UCSD-AML1 (cell line): ENCODE data around the gene KRTAP4-6.
"Not testable (repeated sequence)": the region's sequence is repeated elsewhere in the genome, so short reads cannot be mapped to it uniquely, and the experiment has no call there.

Source experiments
- DNase-seq: peaks from one replicate; lab custom pipeline; 2025; ENCODE audit not compliant: unreplicated experiment; lab: John Stamatoyannopoulos, UW

Gene KRTAP4-6

DNA sequence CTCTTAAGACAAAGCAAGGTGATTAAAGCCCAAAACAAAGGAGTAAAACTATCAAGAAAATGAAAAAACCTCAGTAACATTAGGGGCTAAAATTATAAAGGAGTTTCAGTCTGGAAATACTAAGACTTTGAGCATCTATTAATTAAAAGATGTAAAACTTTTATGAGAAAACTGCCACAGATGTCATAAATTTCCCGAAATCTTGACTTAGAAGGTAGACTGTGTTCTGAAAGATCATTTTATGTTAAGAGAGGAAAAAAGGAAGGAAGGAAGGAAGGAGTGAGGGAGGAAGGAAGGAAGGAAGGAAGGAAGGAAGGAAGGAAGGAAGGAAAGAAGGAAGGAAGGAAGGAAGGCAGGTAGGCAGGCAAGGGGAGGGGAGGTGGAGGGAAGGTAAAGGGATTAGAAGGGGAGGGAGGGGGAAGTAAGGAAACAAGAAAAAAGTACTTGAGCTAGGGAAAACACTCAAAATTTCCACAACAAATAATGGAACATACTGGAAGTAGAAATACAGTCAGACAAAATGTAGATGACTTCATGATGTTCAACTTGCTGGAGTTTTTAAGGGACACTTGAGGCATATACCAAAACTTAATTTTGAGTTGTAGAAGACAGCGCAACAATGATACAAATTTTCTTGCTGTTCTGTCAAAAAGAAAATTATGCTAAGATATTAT lies 7.3 kb upstream of the KRTAP4-6 start:
- no peak for DNase-seq

DNA sequence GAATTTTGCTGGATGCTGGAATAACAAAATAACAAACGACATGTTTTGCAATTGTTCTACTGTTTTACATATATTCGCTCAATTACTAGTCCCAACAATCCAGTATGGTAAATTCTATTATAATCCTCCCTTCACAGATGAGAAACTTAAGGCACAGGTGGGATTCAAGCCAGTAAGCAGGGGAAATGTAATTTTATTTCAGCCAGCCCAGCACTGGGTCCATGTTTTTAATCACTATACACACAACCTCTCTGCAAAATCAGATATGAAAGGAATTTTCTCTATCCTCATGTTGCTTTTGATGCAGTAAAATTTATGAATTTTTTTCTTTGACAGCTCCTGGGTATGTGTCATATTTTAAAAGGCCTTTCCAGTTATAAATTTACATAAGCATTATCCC lies 4.9 kb upstream of the KRTAP4-6 start:
- no peak for DNase-seq

DNA sequence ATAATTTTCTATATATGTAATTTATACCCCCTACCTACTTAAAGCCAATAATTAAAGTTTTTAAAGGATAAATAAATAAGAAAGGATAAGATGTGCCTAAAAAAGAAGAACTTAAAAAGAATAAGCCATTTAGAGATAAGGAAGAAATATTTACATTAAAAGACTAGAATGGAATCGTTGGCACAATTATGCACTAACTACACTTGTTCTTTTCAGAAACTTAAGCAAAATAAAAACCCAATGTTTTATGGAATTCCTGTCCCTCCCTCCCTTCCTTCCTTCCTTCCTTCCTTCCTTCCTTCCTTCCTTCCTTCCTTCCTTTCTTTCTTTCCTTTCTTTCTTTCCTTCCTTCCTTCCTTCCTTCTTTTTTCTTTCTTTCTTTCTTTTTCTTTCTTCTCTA lies 4.5 kb upstream of the KRTAP4-6 start:
- DNase-seq = no peak

DNA sequence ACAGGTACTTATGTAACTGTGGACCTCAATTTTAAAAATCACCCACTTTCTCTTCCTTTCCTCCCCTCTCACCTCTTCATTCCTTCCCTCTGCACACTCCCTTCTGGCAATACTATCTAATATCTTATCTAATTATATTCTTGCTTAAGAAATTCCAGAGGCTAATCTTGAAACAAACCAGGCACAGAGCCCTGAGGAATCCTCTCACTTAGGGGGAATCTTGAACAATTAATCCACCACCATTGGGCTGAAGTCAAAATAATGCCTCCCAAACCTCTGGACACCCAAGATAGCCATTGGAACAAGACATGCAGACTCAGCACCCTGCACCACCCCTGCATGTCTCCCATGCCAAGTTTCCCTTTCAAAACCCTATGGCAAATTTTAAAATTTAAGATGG lies 1.0 kb upstream of the KRTAP4-6 start:
- no peak for DNase-seq

DNA sequence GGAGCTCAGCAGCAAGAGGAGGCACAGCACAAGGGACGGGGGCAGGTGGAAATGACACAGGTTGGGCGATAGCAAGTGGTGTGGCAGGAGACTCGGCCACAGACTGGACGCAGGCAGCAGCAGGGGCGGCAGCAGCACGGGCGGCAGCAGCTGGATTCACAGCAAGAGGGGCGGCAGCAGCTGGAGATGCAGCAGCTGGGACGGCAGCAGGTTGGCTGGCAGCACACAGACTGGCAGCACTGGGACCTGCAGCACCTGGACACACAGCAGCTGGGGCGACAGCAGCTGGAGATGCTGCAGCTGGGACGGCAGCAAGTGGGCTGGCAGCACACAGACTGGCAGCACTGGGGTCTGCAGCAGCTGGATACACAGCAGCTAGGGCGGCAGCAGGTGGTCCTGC lies 479 bp downstream of the KRTAP4-6 start:
- not testable (repeated sequence) for DNase-seq

DNA sequence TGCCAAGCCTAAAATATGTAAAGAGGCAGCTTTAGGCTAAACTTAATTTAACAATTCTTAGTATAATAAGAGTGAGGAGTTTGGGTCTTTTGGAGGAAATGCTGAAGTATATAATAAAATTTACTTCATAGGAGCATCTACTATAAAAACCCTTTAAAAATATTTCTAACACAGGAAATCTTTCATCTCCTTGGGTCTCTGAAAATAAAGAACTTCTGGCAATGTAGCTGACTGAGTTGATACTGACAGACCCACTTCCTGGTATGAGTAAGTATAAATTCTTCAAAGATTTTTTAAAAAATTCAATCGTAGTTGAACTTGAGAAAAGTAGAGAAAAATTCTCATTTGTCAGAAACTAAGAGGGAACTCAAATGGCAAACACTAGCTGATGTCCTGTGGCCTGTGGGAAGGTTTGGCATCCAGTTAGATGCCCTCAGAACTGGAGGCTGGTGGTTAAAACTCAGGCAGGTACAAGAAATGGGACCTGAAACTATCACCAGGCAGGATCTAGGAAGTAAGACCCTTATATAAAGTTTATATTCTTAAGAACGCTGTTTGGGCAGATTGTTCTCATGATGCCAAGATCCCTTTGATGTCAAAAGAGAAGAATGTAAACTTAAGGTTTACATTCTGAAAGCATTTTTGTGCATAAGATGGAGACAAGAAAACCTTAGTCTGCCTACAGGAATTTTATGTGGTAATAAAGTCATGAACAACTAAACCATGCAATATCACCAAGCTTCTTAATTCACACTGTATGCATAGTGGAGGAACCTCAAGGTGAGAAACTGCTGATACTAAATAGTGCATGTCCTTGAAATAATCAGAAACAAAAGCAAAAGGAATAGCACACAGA lies 6.2 kb downstream of the KRTAP4-6 start:
- no peak for DNase-seq

DNA sequence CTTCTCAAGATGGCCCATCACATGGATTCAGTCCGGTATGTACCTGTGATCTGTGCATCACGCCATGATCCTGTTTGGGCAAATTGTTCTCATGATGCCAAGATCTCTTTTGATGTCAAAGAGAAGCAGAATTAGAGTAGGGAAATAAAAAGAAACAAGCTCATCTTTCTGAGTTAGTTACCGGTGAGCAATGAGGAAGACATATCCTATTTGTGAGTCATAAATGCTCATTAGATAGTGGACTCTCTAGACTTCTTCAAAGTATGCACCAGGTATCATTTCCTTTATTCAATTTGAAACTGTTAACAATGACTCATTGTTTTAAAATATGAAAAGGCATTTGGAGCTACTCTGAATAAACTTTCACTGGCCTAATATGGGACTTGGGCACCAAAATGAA lies 8.4 kb downstream of the KRTAP4-6 start:
- no peak for DNase-seq

DNA sequence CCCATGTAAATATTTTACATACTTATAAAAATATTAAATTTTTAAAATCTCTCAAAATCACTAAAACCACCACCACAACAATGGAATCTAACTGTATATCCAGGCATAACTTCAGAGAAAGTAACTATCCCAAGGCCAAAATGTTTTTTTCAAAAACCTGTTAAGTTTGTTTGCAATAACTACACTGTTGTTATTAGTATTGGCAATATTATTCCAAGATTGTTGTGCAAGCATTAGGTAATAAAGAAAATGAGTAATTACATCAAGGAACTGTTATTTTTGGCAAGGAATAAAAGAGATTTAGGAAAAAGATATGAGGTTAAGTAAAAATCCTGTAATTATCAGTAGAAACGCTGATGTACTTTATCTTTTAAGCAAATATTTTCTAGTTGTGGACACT lies 13.0 kb downstream of the KRTAP4-6 start:
- no peak for DNase-seq

DNA sequence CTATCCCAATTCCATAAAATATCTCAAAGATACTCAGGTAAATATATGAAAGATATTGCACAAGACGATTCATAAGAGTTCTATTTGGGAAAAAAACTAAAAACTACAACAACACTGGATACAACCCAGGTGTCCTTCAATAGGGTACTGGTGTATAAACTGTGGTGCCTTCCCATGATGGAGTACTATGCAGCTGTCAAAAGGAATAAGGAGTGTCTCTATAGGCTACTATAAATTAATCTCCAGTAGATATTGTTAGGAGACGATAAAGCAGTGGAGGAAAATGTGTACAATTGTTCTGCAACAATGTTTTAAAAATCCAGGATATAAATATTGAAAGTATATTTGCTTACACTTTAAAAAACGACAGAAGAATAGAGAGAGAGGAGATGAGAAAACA lies 13.9 kb downstream of the KRTAP4-6 start:
- no peak for DNase-seq

DNA sequence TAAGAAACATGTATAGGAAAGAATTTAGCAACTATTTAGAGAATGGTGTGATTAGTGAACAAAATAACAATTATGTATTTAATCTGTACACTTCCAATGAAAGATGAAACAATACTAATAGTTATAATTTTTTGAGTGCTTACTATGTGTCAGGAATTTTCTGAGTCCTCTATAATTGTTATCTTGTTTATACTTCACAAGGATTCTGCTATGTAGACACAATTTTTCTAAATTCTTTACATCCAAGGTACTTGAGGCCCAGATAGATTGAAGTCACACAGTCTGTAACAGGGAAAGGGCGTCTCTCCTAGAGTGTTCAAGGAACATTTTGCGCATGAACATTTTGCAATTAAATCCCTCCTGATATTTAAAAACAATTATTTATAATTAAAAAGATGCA lies 15.3 kb downstream of the KRTAP4-6 start:
- no peak for DNase-seq

DNA sequence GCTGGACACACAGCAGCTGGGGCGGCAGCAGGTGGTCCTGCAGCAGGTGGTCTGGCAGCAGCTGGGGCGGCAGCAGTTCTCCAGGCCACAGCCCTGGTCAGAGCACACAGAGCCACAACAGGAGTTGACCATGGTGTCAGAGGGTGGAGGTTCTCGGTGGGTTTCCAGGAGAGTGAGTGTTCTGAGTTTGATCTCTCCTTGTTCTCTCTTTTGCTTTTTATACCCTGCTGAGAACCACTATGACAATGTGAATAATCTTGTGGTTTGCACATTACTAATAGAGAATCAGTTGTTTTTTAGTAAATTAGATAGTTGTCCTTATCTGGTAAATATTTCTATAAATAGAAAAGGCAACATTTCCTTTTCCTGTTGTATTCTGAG lies 16.4 kb downstream of the KRTAP4-6 start, which contains the start of gene KRTAP4-12:
Gene KRTAP4-12 (minus strand): TSS at position 192 of the 381 bp plus-strand sequence. CDS start 60 bp downstream, at position 132.
- DNase-seq = not testable (repeated sequence)

DNA sequence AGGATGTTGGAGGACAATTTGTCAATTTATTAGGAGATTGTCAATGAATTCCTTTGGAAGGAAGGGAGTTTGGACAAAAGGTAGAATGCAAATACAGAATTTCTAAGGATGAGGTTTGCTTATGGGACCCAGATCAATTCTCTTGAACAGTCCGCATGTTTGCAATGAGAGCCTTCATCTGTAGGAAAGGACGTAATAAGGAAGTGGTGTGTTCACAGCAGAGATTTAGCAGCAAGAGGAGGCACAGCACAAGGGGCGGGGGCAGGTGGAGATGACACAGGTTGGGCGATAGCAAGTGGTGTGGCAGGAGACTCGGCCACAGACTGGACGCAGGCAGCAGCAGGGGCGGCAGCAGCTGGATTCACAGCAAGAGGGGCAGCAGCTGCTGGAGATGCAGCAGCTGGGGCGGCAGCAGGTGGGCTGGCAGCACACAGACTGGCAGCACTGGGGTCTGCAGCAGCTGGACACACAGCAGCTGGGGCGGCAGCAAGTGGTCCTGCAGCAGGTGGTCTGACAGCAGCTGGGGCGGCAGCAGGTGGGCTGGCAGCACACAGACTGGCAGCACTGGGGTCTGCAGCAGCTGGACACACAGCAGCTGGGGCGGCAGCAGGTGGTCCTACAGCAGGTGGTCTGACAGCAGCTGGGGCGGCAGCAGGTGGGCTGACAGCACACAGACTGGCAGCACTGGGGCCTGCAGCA lies 16.9 kb downstream of the KRTAP4-6 start:
- not testable (repeated sequence) for DNase-seq

DNA sequence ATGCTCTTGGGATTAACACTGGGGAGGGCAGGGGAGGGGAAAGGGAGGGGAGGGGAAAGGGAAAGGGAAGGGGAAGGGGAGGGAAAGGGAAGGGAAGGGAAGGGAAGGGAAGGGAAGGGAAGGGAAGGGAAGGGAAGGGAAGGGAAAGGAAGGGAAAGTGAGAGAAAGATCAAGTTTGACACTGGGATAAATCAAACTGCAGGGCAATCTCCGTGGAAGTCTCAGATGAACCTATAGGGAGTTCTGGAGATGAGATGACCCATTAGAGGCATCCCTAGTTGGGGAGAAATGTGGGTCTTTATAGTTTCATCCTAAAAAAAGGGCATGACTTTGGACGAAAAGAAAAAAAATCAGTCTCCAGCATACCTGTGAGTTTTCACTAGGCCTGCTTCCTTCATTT lies 18.6 kb downstream of the KRTAP4-6 start:
- no peak for DNase-seq

DNA sequence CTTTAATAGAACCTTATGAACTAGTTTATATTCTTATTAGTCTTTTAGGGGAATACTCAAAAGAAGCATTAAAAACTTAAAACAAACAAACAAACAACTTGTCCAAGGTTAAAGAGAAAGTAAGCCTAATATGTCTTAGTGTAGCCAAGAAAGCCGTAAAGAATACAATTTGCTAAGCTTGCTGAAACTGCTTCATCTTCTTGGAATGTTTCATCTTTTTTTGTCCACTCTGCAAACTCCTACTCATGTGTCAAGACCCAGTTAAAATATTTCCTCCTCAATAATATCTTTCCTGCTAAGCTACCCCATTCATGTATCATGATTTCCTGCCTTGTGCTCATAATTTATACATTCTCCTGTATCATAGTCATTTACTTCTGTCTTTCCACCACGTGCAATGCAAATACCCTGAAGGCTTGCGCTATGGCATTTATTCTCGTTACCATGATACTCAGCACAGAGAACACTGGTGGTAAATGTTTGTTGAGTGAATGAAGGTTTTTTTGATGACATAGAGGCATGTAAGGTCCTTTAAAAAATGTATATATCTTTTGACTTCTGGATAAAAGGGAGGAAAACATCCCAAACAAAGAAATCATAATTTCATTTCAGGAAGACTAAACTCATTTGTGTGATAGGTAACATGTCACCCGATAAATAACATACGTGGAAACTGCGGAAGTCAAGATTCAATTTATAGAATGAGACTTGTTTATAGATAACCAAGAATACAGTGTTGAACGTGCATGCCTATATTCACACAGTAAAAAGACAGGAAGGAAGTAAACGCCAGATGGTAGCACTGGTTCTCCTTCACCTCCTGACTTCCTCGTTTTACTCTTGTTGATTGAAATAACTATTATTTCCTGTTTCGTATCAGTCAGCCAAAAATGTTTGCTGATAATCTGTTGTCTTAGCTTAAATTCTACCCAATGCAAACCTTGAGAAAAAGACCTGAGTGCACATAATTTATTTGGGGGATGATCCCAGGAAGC lies 20.4 kb downstream of the KRTAP4-6 start:
- DNase-seq = not testable (repeated sequence)

DNA sequence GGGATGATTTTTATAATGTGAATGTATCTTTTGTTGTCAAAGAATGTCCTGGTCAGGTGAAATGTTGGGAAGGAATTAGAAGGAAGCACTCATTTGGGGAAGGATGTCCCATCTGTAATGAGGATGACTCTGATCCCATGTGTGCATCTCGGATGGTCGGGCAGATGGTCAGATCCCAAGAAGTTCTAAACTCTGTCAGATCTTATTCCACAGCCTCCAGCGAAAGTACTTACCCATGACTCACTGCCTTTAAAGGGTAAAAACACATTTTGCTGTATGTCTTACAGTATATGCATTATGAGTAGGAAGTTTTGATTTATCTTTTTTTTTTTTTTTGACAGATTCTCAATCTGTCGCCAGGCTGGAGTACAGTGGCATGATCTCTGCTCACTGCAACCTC lies 21.6 kb downstream of the KRTAP4-6 start:
- DNase-seq = no peak

DNA sequence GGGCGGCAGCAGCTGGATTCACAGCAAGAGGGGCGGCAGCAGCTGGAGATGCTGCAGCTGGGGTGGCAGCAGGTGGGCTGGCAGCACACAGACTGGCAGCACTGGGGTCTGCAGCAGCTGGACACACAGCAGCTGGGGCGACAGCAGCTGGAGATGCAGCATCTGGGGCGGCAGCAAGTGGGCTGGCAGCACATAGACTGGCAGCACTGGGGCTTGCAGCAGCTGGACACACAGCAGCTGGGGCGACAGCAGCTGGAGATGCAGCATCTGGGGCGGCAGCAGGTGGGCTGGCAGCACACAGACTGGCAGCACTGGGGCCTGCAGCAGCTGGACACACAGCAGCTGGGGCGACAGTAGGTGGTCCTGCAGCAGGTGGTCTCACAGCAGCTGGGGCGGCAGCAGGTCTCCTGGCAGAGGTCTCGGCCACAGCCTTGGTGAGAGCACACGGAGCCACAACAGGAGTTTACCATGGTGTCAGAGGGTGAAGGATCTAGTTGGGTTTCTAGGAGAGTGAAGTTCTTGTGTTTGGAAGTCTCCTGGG lies 22.4 kb downstream of the KRTAP4-6 start, which contains the start of gene KRTAP4-11:
Gene KRTAP4-11 (minus strand): TSS at position 528 of the 541 bp plus-strand sequence. CDS start 58 bp downstream, at position 470.
- not testable (repeated sequence) for DNase-seq

DNA sequence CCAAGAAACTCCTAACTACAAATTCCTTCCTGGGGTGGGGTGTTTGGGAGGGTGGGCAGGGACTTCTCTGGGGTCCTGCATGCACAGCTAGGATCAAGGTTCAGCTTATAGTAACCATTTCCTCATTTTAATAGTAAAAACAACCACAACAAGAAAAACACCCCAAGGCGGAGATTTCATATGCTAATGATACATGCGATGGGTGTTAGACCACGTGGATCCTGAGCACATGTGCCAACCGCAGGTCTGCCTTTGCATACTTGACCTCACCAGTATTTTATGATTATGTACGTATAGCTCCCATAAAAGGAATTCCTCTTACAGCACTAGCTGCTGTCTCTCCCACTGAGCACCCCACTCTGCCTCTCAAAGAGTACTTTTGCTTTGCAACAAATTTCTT lies 24.0 kb downstream of the KRTAP4-6 start:
- DNase-seq = no peak

DNA sequence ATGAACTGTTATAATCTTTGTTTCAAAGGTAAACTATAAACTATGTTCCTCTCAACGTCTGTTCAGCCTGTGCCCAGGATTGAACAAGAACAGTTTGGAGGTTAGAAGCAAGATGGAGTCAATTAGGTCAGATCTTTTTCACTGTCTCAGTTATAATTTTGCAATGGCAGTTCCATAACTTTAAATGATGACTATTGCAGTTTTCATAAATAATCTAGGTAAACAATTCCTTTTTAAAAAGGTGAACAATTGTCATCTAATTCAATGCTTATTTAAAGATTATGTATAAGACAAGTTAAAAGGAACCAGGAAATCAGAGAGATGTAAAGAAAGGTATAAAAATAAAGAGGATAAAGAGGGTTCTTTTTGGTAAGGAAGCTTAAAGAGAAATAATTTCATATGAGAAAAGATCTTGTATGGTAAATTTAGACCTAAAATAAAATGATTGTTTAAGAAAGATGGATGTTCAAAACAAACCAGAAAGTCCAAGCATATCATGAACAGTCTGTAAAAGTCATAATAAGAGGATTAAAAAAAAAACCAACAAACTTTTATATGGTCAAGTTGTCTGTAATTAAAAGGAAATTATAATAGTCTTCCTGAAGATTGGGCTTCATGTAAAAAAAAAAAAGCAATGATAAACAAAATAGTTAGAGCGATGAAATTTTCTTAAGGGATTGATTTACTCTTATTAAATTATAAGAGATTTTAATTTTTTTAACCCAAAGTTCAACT lies 29.0 kb downstream of the KRTAP4-6 start:
- no peak for DNase-seq

DNA sequence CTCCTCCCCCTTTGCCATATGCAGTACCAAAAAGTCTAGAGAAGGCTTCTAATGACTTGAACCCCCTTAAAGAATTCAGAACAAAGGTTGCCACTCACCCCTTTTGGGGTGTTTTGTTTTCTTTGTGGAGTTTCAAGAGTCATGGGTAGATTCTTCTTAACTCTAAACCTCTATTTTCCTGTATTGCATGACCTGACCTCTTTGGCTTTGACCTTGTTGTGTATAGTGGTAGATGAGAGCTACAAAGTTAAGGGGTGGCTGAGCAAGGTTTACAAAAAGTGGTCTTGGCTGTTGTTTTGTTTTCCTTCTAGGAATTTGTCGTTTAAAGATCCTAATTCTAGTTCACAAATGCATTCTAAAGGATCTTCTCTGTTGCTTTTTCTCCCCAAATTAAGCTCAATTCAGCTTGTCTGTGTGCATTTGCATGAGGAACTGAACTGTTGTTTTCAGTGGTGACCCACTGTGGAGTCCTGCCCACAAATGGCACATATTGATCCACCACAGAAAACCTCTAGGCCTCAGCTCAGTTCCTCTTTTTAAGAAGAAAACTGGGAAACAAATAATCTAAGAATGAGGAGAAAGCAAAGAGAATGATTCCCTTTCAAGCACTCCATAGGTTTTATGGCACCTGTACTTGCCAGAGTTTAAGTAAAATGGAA lies 31.5 kb downstream of the KRTAP4-6 start:
- not testable (repeated sequence) for DNase-seq
